NCI-H446 (cell line): ENCODE data around the gene NSUN2.

Experiments
- DNase-seq, 2 experiments: peaks; one replicate each; lab custom pipeline; 2025; lab: John Stamatoyannopoulos, UW

Gene NSUN2

GRCh38 chr5:6644794-6645241 is 12.0 kb upstream of the NSUN2 start:
- no peak for DNase-seq

GRCh38 chr5:6642655-6643054 is 9.8 kb upstream of the NSUN2 start:
- no peak for DNase-seq

- DNase-seq = no peak
Observed at GRCh38 chr5:6638236-6638635, 5.4 kb upstream of the NSUN2 start.

- DNase-seq = no peak
Observed at GRCh38 chr5:6637590-6637989, 4.7 kb upstream of the NSUN2 start.

GRCh38 chr5:6637022-6637421 is 4.2 kb upstream of the NSUN2 start:
- no peak for DNase-seq

GRCh38 chr5:6636293-6636692 is 3.4 kb upstream of the NSUN2 start:
- DNase-seq = no peak

GRCh38 chr5:6634788-6635430 is 2.1 kb upstream of the NSUN2 start:
- DNase-seq = no peak

- DNase-seq = no peak
Observed at GRCh38 chr5:6634306-6634705, 1.5 kb upstream of the NSUN2 start.

GRCh38 chr5:6633469-6634245 is 813 bp upstream of the NSUN2 start:
- peak in 1 of 2 experiments; percentile 67 for DNase-seq

GRCh38 chr5:6632324-6632887 is 438 bp downstream of the NSUN2 start:
- no peak for DNase-seq

- DNase-seq = no peak
Observed at GRCh38 chr5:6631441-6631840, 1.4 kb downstream of the NSUN2 start.

- no peak for DNase-seq
Observed at GRCh38 chr5:6626508-6626907, 6.3 kb downstream of the NSUN2 start.

GRCh38 chr5:6623941-6624340 is 8.9 kb downstream of the NSUN2 start:
- no peak for DNase-seq

GRCh38 chr5:6623228-6623627 is 9.6 kb downstream of the NSUN2 start:
- no peak for DNase-seq

GRCh38 chr5:6616632-6617031 is 16.2 kb downstream of the NSUN2 start:
- DNase-seq = no peak

- no peak for DNase-seq
Observed at GRCh38 chr5:6615034-6615815, 17.6 kb downstream of the NSUN2 start.

- DNase-seq = no peak
Observed at GRCh38 chr5:6611334-6612256, 21.2 kb downstream of the NSUN2 start.

GRCh38 chr5:6608016-6608415 is 24.8 kb downstream of the NSUN2 start:
- no peak for DNase-seq

GRCh38 chr5:6607559-6607936 is 25.3 kb downstream of the NSUN2 start:
- DNase-seq = no peak

- no peak for DNase-seq
Observed at GRCh38 chr5:6606884-6607558, 25.8 kb downstream of the NSUN2 start.

- no peak for DNase-seq
Observed at GRCh38 chr5:6604946-6605345, 27.9 kb downstream of the NSUN2 start.
